Caco-2 (cell line): ENCODE data around the gene TLR7. TPM values are rescaled to one million over a fixed set of nuclear protein-coding genes. Genes with fewer than 3 reads are reported as not detected.
A peak's percentile ranks its signal among the peaks of the same experiment; 100 is the strongest.

ENCODE experiments used
- BruUV-seq: library from RNA; stranded (reverse); fragments of 400-500 nt; replicated peaks from 2 replicates; lab custom pipeline; 2021; lab: Mats Ljungman, UMichigan
- CTCF ChIA-PET: fragments of 300-600 bp; sonication (Branson Sonifier 250); formaldehyde crosslinking; loops from one replicate; lab custom pipeline; 2022; ENCODE audit warnings: antibody characterized with exemption; lab: Charles Lee
- POLR2A ChIA-PET: fragments of 300-600 bp; sonication (Branson Sonifier 250); formaldehyde crosslinking; loops from one replicate; lab custom pipeline; 2022; ENCODE audit warnings: antibody characterized with exemption; lab: Charles Lee
- DNase-seq, 2 experiments: peaks; one replicate each; pipeline versions ENCODE4 v3.0.0 to v3.0.0-alpha.2; 2020 to 2022
- H3K27me3 ChIP-seq: replicated peaks from 2 replicates; pipeline ENCODE4 v1.6.0; 2011; ENCODE audit warnings: low read length; ENCODE audit not compliant: control insufficient read depth, insufficient read depth
- H3K36me3 ChIP-seq: 2 replicates; pipeline ENCODE4 v1.5.1; 2011; ENCODE audit warnings: low read length; ENCODE audit not compliant: control insufficient read depth, insufficient read depth
- H3K4me1 ChIP-seq: fragments of 250-450 bp; sonication (Bioruptor Pico); 2 replicates; pipeline ENCODE4 v1.5.1; 2020; ENCODE audit warnings: mild to moderate bottlenecking
- H3K4me3 ChIP-seq: 2 replicates; pipeline ENCODE4 v1.5.1; 2011; ENCODE audit warnings: low read depth, mild to moderate bottlenecking, control low read depth, low read length
- H3K9me3 ChIP-seq: fragments of 250-450 bp; sonication (Bioruptor Pico); 2 replicates; pipeline ENCODE4 v1.5.1; 2020; ENCODE audit warnings: mild to moderate bottlenecking, moderate library complexity
- H3K27ac Mint-ChIP-seq: one replicate; pipeline ENCODE4 v1.8.0; 2022; ENCODE audit warnings: mixed read lengths; ENCODE audit not compliant: unreplicated experiment
- H3K27me3 Mint-ChIP-seq: one replicate; pipeline ENCODE4 v1.8.0; 2022; ENCODE audit warnings: mixed read lengths; ENCODE audit not compliant: insufficient read depth, unreplicated experiment
- H3K36me3 Mint-ChIP-seq: one replicate; pipeline ENCODE4 v1.8.0; 2022; ENCODE audit warnings: mild to moderate bottlenecking, mixed read lengths; ENCODE audit not compliant: insufficient read depth, unreplicated experiment
- H3K4me1 Mint-ChIP-seq: one replicate; pipeline ENCODE4 v1.8.0; 2022; ENCODE audit warnings: low read depth, mixed read lengths; ENCODE audit not compliant: unreplicated experiment
- H3K4me3 Mint-ChIP-seq: one replicate; pipeline ENCODE4 v1.8.0; 2022; ENCODE audit warnings: mild to moderate bottlenecking, moderate library complexity, mixed read lengths; ENCODE audit not compliant: unreplicated experiment
- H3K9me3 Mint-ChIP-seq: one replicate; pipeline ENCODE4 v1.8.0; 2022; ENCODE audit warnings: mixed read lengths; ENCODE audit not compliant: unreplicated experiment
- CTCF ChIP-seq, 2 experiments: fragments of 200-600 bp in 1 of 2; IDR thresholded peaks; 1 replicate in 1 of 2; 2 replicates in 1 of 2; pipeline versions ENCODE4 v1.5.1 to v1.8.0; 2011 to 2022; ENCODE audit warnings: antibody characterized with exemption in 1 of 2, control low read depth in 1 of 2, inconsistent platforms in 1 of 2, low read depth in 1 of 2, low read length in 1 of 2, mild to moderate bottlenecking in 1 of 2, moderate library complexity in 1 of 2; ENCODE audit not compliant: insufficient read depth in 1 of 2, severe bottlenecking in 1 of 2, unreplicated experiment in 1 of 2
- intact Hi-C: fragments of 100-400 bp; cut with micrococcal nuclease; formaldehyde crosslinking; loops from one replicate; pipeline ENCODE4 v1.10.0; 2022; ENCODE audit not compliant: unreplicated experiment
- total RNA-seq: library from RNA; stranded (reverse); gene quantifications from 2 replicates; pipeline ENCODE4 v1.2.3, GENCODE V29; 2022

Gene TLR7
- total RNA-seq, 1 experiment from 2014 or later = 0.45 TPM

GRCh38 chrX:12891915-12892506 is 25.1 kb downstream of the TLR7 start:
- Histone ChIP-seq H3K36me3 (no peaks in the 10 kb centered on the region), H3K9me3 (no peaks in the 10 kb centered on the region), H3K27me3 (no peaks in the 10 kb centered on the region), H3K4me1 (no peaks in the 10 kb centered on the region), H3K4me3 (no peak overlapping the region)
- H3K36me3 Mint-ChIP-seq = no peaks in the 10 kb centered on the region
- no peak overlapping the region for H3K27ac Mint-ChIP-seq
- H3K9me3 Mint-ChIP-seq = no peaks in the 10 kb centered on the region
- no peaks in the 10 kb centered on the region for H3K27me3 Mint-ChIP-seq
- intact Hi-C loops = no loop called here
- DNase-seq = no peak
- no peak for TF ChIP-seq CTCF (IDR thresholded peaks at IDR 0.05; ENCODE audit: insufficient read depth in 1 of 2, low read depth in 1 of 2, low read length in 1 of 2, severe bottlenecking in 1 of 2, unreplicated experiment in 1 of 2)
- ChIA-PET POLR2A (no interaction called here), CTCF (interaction anchor here (0.6 kb wide), 1 partner anchor 40 kb away, joined by 3 read pairs; no protein-coding TSS in a partner anchor)
- BruUV-seq = no TSS peak
- no peak overlapping the region for H3K4me3 Mint-ChIP-seq
- no peaks in the 10 kb centered on the region for H3K4me1 Mint-ChIP-seq

GRCh38 chrX:12892716-12893115 is 25.8 kb downstream of the TLR7 start:
- H3K36me3 ChIP-seq = no peaks in the 10 kb centered on the region
- DNase-seq = no peak
- H3K4me1 Mint-ChIP-seq = no peaks in the 10 kb centered on the region
- H3K27me3 Mint-ChIP-seq = no peaks in the 10 kb centered on the region
- H3K36me3 Mint-ChIP-seq = no peaks in the 10 kb centered on the region
- no peaks in the 10 kb centered on the region for H3K9me3 ChIP-seq
- H3K27ac Mint-ChIP-seq = no peak overlapping the region
- CTCF ChIA-PET = interaction anchor here (0.6 kb wide), 1 partner anchor 41 kb away, joined by 3 read pairs; no protein-coding TSS in a partner anchor
- POLR2A ChIA-PET = no interaction called here
- H3K4me1 ChIP-seq = no peaks in the 10 kb centered on the region
- no TSS peak for BruUV-seq
- no peaks in the 10 kb centered on the region for H3K9me3 Mint-ChIP-seq
- no peaks in the 10 kb centered on the region for H3K27me3 ChIP-seq
- TF ChIP-seq CTCF (IDR thresholded peaks at IDR 0.05; ENCODE audit: insufficient read depth in 1 of 2, low read depth in 1 of 2, low read length in 1 of 2, severe bottlenecking in 1 of 2, unreplicated experiment in 1 of 2) = no peak
- H3K4me3 ChIP-seq = no peak overlapping the region
- intact Hi-C loops = no loop called here
- H3K4me3 Mint-ChIP-seq = no peak overlapping the region

- ChIA-PET CTCF (interaction anchor here (1.3 kb wide), 1 partner anchor 80 kb away, joined by 5 read pairs; no protein-coding TSS in a partner anchor), POLR2A (no interaction called here)
- Histone ChIP-seq H3K36me3 (no peaks in the 10 kb centered on the region), H3K4me3 (no peak overlapping the region), H3K27me3 (no peaks in the 10 kb centered on the region), H3K9me3 (no peaks in the 10 kb centered on the region), H3K4me1 (no peaks in the 10 kb centered on the region)
- DNase-seq = peak; percentile 32 to 44
- intact Hi-C loops = loop anchor here (1.0 kb wide), 2 partner anchors 69 to 80 kb away; no protein-coding TSS in a partner anchor
- no TSS peak for BruUV-seq
- no peak overlapping the region for H3K4me3 Mint-ChIP-seq
- no peaks in the 10 kb centered on the region for H3K4me1 Mint-ChIP-seq
- no peaks in the 10 kb centered on the region for H3K9me3 Mint-ChIP-seq
- peak; percentile 58 to 78 for TF ChIP-seq CTCF (IDR thresholded peaks at IDR 0.05; ENCODE audit: insufficient read depth in 1 of 2, low read depth in 1 of 2, low read length in 1 of 2, severe bottlenecking in 1 of 2, unreplicated experiment in 1 of 2)
- no peaks in the 10 kb centered on the region for H3K36me3 Mint-ChIP-seq
- H3K27me3 Mint-ChIP-seq = no peaks in the 10 kb centered on the region
- H3K27ac Mint-ChIP-seq = no peak overlapping the region
These were observed 27.5 kb downstream of the TLR7 start for GRCh38 chrX:12894074-12895030.
